CD4-positive, alpha-beta T cell treated with Interleukin-1 beta for 1 hour (primary cell): Measurements from ENCODE around the gene PUSL1.

Experiments used
- DNase-seq, 2 donors: peaks; one replicate each; pipeline ENCODE4 v3.0.0-alpha.2; 2020 to 2022

Gene PUSL1

DNA sequence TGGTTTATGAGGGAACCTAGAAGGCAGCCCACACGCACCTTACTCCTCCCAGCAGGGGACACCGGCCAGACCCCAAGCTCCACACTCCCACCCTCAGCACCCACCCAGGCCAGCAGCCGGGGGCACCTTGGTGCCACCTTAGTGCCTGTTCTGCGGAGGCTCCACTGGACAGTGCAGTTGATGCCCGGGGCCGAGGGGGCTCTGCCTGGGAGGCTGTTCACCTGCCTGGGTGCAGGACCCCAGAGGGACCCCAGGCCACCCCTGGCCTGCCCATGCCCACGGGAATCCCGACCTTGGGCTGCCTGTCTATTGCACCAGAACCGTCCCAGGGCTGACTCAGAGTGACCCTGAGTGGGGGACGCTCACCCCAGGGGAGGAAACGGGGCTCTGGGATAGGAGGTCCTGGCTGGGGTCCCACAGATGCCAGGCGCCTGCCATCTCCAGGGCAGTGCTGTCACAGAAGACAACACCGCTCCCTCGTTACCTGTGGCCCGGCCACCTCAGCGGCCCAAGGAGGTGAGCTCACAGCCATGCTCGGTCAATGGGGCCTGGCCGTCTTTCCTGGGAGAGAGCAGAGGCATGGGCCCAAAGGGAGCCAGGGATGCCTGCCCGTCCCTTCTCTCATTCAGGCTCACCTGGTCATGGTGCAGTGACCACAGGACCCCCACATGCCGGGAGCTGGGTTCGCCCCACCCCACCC is 27.5 kb upstream of the PUSL1 start:
- DNase-seq, result no peak

DNA sequence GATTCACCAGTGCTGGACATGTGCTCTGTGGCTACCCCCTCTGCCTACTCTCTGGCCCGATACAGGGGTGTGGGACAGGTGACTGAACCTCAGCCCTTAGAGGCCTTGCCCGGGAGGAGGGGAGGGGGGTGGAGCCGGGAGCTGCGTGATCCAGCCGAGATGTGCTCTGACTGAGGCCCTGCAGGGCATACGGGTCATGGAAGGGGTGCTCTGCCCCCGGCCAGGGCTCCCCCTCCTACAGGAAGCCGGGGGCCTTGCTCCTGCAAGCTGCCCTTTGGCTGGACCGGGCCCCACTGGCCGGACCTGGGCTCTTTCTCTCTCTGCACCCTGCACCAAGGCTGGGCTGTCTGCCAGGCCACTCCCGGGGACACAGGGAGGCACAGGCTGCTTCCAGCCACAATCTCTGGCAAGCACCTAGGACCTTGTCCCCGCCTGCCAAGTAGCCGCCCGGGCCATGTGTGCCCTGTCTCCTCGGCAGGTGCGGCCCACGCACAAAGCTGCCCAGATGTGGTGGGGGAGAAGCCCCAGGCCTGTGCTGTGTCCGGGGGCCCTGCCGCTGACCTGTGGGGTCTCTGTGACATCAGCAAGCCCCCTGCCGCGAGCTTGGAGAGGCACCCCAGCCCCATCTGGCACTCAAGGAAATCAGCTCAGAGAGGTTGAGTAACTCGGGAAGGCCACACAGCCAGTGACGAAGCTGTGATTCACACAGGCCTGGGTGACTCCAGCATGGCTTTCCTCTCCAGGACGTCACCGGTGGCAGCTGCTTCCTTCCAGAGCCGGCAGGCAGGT is 26.7 kb upstream of the PUSL1 start:
- no peak for DNase-seq

DNA sequence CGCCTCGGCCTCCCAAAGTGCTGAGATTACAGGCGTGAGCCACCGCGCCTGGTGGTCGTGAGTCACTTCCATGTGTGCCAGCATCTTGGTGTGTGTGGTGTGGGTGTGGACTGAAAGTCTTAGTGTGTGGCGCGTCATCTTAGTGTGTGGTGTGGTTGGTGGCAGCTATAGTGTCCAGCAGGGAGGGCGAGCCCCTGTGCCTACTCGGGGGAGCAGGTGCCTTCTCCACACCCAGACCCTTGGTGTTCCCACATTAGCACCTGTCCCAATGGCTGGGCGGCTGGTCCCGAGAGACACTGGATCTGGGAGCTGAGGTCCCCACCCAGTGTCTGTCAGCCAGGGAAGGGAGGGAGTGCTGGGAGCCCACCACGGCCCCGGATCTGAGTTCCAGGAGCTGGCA is 25.4 kb upstream of the PUSL1 start:
- no peak for DNase-seq

DNA sequence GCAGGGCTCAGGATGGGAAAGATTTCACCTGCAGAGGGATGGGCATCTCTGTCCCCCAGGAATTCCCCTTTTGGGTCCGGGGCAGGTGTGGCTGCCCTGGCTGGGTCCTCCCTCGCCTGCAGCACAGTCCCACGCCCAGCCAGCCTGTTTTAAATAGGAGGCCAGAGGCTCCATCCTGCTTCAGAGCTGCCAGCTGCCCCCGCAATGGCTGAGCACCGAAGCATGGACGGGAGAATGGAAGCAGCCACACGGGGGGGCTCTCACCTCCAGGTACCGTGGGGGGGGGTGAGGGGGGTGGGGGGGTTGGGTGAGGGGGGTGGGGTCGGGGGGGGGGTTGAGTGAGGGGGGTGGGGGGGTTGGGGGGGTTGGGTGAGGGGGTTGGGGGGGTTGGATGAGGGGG is 24.6 kb upstream of the PUSL1 start:
- no peak for DNase-seq

DNA sequence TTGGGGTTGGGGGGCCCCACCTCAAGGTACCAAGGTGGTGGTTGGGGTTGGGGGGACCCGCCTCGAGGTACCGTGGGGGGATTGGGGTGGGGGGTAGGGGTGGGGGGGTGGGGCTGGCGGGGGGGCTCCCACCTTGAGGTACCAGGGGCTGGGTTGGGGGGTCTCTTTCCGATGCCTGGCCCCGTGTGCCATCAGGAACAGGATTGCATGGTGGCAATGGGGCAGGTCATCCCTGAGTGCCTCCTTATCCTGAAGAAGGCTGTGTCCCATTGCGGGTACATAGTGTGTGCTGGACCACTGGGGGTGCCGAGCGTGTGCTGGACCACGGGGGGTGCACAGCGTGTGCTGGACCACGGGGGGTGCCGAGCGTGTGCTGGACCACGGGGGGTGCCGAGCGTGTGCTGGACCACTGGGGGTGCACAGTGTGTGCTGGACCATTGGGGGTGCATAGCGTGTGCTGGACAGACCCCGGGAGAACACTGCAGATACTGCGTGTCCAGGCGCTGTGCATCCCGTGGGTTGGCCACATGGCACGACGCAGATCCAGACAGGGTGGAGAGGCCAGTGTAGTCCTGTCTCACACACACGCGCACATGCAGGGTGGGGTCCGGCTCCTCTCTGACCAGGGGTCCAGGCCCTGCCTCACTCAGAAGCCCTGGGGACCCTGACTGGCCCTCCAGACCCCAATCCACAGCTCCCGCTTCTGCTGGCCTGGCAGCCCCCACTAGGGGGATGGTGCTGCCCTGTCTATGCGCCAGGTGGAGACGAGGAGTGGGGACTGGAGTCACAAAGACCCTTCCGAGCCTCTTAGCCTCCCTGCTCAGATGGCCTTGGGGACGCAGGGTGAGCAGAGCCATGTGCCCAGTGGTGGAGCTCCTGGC is 23.9 kb upstream of the PUSL1 start:
- DNase-seq, result no peak

DNA sequence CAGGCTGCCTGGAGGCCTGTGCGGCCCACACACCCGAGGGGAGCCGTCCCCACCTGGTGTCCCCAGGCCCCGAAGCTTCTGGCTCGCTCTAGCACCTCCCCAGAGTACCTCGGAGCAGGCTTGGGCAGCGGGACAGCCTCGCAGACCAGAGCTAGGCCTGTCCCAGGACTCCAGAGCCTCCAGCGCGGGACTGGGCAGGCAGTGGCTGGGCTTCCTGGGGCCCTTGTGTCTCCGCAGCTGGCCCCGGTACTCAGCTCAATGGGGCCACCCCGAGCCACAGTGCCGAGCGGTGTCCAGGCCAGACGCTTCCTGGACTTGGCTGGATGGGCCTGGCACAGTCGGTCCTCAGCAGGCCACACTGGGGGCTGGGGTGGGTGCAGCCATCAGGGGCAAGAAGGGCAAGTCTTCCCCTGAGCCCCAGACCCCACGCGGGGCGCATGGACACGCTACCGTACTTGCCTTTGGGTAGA is 23.3 kb upstream of the PUSL1 start:
- no peak for DNase-seq

DNA sequence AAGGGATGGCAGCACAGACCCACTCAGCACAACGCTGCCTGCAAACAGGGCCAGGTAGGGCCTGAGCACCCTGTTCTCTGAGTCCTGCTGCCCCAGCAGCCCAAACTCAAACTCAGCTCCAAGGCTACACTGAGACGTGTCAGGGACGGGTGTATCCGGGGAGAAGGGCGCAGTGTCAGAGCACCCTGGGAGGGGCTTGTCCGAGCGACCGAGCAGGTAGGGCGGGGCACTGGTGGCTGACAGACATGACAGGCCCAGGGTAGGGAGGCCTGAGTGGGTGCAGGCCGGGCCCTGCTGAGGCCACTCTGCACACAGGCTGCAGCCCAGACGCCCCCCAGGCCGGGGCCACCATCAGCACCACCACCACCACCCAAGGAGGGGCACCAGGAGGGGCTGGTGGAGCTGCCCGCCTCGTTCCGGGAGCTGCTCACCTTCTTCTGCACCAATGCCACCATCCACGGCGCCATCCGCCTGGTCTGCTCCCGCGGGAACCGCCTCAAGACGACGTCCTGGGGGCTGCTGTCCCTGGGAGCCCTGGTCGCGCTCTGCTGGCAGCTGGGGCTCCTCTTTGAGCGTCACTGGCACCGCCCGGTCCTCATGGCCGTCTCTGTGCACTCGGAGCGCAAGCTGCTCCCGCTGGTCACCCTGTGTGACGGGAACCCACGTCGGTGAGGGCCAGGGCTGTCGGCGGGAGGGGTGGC is 22.6 kb upstream of the PUSL1 start:
- no peak for DNase-seq

DNA sequence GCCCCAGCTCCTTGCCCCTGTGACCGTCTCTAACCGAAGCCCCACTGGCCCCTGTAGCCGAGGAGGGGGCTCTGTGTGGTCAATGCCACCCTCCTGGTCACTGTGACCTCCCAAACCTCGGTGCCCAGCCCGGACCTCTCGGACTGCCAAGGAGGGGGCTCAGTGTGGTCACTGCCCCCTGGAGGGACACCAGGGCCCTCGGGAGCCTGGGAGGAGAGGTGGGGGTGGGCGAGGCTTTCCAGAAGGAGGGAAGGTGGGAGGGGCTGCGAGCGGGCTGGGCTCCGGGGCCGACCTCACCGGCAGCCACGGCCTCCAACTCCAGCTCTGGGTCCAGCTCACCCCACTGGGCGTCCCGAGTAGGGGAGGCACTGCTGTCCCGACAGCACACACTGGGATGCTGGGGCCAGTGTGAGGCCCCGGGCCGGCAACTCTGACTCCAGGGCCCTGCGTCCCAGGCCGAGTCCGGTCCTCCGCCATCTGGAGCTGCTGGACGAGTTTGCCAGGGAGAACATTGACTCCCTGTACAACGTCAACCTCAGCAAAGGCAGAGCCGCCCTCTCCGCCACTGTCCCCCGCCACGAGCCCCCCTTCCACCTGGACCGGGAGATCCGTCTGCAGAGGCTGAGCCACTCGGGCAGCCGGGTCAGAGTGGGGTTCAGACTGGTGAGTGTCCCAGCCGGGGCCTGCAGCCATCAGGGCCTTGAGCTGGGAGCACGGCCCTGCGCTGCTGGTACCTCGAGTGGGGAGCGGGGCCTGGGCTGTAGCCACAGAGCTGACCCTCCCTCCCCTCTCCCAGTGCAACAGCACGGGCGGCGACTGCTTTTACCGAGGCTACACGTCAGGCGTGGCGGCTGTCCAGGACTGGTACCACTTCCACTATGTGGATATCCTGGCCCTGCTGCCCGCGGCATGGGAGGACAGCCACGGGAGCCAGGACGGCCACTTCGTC is 21.8 kb upstream of the PUSL1 start:
- no peak for DNase-seq

DNA sequence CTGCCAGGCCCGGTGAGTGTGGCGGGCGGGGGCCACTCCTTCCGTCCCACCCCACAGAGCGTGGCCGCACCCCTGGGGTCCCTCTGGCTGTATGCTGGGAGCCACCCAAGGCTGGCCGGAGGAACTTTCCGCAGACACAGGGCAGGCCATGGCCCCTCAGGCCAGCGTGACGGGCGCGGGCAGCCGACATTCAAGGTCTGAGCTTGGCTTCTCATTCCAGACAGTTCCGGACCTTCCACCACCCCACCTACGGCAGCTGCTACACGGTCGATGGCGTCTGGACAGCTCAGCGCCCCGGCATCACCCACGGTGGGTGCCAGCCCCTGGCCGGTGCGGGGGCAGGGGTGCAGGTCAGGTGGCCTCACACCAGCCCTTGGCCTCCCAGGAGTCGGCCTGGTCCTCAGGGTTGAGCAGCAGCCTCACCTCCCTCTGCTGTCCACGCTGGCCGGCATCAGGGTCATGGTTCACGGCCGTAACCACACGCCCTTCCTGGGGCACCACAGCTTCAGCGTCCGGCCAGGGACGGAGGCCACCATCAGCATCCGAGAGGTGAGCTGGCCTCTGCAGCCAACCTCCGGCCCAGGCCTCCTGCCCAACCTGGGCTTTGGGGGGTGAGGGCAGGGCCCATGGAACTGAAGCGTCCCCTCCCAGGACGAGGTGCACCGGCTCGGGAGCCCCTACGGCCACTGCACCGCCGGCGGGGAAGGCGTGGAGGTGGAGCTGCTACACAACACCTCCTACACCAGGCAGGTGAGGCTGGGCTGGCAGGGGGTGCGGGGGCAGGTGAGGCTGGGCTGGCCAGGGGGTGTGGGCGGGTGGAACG is 20.9 kb upstream of the PUSL1 start:
- DNase-seq, result no peak

DNA sequence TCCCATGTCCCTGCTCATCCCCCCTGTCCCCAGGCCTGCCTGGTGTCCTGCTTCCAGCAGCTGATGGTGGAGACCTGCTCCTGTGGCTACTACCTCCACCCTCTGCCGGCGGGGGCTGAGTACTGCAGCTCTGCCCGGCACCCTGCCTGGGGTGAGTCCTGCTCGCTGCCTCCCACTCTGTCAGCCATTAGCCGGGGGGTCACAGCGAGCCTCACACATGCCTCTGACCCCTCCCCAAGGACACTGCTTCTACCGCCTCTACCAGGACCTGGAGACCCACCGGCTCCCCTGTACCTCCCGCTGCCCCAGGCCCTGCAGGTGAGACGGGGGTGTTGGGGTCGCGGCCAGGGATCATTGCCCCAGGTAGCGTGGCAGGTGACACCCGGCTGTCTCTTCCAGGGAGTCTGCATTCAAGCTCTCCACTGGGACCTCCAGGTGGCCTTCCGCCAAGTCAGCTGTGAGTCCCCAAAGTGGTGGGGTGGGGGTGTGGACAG is 18.1 kb upstream of the PUSL1 start:
- peak; percentile 59 to 76 for DNase-seq

DNA sequence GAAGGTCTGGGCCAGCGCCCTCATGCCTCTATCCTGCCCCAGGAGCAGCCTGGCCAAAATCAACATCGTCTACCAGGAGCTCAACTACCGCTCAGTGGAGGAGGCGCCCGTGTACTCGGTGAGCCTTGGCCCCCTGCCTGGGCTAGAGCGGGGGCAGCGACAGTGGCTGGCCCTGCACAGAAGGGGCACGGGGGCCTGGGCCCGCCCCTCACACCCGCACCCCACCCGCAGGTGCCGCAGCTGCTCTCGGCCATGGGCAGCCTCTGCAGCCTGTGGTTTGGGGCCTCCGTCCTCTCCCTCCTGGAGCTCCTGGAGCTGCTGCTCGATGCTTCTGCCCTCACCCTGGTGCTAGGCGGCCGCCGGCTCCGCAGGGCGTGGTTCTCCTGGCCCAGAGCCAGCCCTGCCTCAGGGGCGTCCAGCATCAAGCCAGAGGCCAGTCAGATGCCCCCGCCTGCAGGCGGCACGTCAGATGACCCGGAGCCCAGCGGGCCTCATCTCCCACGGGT is 17.3 kb upstream of the PUSL1 start:
- no peak for DNase-seq

DNA sequence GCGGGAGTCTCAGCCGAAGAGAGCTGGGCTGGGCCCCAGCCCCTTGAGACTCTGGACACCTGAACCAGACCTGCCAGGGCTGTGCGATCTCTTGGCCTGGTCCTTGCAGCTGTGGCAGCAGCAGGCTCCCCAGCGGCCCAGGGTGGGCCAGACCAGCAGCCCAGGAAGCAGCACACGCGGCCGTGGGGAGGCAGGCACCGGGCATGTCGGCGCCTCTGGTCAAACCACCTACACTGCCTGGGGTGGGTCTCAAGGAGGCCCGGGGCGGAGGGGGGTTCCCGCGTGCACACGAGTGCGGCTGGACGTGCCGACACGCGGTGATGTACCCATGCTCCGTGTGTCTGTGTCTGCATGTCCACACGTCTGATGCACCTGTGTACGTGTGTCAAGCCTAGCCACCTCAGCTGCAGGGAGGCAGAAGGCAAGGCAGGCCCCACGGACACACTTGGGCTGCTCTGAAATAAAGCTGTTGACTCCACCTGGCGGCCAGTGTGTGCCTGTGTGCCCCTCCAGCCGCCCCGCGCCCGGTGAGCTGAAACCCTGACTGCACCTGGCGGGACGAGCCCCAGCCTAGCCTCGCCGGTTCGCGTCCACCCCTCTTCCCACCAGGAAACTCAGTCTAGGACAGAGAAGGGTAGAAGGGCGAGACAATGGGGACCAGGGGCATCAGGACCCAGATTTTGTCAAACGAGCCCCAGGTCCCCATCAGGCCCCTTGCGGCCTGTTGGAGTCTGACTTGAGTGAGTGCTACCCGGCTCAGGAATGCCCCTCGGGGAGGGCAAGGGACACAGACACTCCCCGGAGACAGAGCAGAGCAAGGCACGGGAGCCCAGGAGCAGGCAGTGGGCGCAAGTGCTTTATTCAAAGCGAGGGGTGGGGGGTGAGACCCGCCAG is 16.6 kb upstream of the PUSL1 start:
- DNase-seq, result peak; percentile 61 to 73

DNA sequence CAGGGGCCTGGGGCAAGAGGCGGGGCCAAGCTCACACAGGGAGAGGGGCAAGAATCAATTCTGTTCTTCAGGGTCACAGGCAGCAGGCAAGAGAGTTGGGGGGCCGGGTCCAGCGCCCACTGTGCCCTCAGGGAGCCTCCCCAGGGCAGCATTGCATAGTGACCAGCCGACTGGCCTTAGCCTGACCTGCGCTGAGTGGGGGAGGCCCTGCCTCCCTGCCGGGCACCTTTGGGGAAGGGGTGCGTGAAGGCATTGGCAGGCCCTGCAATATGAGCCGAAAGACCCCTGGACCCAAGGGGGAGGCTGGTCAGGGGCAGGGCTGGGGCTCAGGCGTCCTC is 16.0 kb upstream of the PUSL1 start:
- DNase-seq, result no peak

DNA sequence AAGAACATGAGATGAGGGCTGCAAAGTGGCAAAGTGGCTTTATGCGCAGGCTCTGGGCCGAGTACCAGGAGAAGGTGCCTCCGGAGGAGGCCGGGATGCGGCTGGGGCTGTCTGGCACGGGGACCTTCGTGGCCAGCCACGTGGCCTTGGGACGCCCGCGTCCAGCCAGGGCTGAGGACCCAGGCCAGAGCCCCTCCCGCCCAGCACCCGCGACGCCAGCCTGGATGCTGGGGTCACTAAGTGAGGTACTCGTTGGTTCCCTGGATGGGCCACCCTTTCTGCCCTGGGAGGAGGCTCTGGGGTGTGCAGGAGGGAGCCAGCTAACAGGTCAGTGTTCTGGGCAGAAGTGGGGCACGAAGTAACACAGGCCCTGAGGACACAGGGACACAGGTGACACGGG is 15.5 kb upstream of the PUSL1 start:
- no peak for DNase-seq

DNA sequence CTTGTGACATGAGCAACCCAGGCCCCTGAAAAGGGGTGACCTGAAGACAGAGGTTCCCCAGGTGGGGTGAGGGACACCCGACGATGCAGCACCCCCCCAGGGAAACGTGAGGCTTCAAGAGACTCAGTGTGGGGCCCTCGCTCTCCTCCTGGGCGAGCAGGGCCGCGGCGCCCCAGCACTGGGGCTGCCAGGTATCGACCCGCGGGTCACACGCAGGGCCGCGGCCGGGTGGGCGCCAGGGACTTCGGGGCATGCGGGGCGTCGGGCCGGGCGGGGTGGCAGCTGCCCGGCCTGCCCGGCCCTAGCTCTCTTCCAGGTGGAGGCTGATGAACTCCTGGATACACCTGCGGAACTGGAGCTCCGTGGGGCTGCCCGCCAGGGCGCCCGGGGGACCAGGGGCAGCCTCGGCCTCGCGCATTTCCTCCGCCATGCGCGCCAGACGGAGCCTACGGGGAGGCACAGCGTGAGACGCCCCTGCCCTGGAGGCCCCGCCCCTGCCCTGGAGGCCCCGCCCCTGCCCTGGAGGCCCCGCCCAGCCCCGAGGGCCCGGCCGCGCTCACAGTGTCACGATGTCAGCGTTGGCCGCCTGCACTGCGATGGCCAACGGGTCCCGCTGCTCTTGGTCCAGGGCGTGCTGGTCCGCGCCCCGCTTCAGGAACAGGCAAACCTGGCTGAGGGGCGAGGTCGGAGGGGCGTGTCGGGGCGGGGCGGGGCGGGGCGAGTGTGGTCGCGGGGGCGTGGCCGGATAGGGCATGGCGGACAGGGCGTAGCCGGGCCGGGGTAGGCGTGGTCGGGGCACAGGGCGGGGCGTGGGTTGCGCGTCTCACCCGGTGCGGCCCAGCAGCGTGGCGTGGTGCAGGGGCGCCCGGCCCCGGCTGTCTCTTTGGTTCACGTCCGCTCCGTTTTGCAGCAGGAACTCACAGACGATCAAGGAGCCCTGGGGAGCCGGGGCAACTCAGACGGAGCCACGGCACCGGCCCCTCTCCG is 14.8 kb upstream of the PUSL1 start:
- DNase-seq, result no peak

DNA sequence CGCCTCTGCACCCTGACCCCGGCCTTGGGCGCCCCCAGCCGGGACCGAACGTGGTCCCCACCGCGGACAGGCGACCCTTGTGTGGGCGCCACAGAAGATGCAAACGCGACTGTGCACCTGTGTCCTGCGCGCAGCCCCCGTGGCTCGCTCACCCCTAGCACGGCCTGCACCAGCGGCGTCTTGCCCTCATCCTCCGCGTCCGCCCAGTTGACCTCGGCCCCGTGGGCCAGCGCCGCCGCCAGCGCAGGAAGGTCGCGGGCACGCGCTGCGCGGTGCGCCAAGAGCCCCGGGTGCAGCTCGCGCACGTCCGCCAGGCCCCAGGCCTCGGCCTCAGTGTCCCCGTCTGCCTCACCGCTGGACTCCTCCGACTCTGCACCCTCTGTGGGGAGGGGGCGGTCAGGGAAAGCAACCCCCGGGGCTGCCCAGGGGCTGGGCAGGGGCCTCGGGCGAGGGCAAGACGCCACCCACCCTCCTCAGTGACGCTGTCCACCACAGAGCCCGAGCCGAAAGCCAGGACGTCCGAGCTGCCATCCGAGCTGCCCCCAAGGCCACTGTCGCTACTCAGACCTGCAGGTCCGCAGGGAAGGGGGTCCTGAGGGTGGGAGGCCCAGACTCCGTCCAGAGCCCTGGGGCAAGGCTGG is 14.0 kb upstream of the PUSL1 start:
- no peak for DNase-seq

DNA sequence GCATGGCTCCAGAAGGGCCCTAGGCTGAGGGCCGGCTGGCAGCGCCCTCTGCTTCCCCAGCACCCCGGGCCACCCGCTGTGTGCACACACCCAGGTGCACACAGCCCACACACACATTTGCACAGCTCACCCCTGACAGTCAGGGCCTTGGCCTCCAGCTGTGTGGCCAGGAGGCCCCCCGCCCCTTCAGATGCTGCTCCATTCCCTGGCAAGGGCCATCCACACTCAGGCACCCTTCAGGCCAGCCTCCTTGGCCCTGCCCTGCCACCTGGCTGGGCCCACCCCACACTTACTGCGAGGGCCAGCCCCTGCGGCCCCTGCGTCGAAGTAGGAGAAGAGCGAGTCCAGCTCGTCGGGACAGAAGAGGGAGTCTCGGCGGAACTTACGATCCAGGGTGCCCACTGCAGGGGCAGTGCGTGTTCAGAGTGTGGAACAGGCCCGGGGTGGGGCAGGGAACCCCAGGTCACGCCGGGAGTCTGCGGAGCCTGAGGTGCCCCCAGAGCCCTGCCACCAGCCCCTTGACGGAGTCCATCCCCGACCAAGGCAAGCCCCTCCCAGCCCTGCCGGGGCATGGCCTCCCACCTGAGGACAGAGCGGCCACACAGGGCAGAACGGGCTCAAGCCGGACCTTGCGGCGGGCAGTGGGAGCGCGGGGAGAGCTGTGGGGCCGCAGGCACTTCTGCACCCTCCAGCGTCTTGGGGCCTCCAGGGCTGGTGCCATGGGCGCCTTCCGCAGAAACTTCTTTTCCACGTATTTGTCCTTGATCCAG is 13.1 kb upstream of the PUSL1 start:
- no peak for DNase-seq
